Hematopoietic multipotent progenitor cell treated with erythropoietin and hydrocortisone succinate and interleukin-3 and kit ligand, for 4 days (in vitro differentiated cells): ENCODE measurements around the gene ISG20.
A peak's percentile ranks its signal among the peaks of the same experiment; 100 is the strongest.

Experiments used
- DNase-seq: peaks from one replicate; pipeline ENCODE4 v3.0.0-alpha.2; 2015

ISG20 gene

GRCh38 chr15:88638626-88639372, at the start of gene ISG20:
TSS of gene ISG20 (plus strand) at chr15:88639016. CDS start at chr15:88639367, 351 bp downstream.
- peak; percentile 97 for DNase-seq

- no peak for DNase-seq
Measured at GRCh38 chr15:88590759-88591158, 48.1 kb upstream of the ISG20 start.

- DNase-seq: no peak
Measured at GRCh38 chr15:88591384-88591783, 47.4 kb upstream of the ISG20 start.

- no peak for DNase-seq
Measured at GRCh38 chr15:88603885-88604284, 34.9 kb upstream of the ISG20 start.

GRCh38 chr15:88604381-88605188, 34.2 kb upstream of the ISG20 start:
- DNase-seq: no peak

GRCh38 chr15:88605189-88606069, 33.4 kb upstream of the ISG20 start:
- peak; percentile 75 for DNase-seq

- no peak for DNase-seq
Measured at GRCh38 chr15:88606070-88606794, 32.6 kb upstream of the ISG20 start.

GRCh38 chr15:88607951-88608350, 30.9 kb upstream of the ISG20 start:
- no peak for DNase-seq

- no peak for DNase-seq
Measured at GRCh38 chr15:88608607-88609181, 30.1 kb upstream of the ISG20 start.

GRCh38 chr15:88609344-88610090, 29.3 kb upstream of the ISG20 start:
- no peak for DNase-seq

- DNase-seq: peak; percentile 39
Measured at GRCh38 chr15:88610701-88611231, 28.1 kb upstream of the ISG20 start.

- no peak for DNase-seq
Measured at GRCh38 chr15:88612186-88612796, 26.5 kb upstream of the ISG20 start.

GRCh38 chr15:88613074-88613944, 25.5 kb upstream of the ISG20 start:
- no peak for DNase-seq

GRCh38 chr15:88615303-88616107, 23.3 kb upstream of the ISG20 start:
- no peak for DNase-seq

- no peak for DNase-seq
Measured at GRCh38 chr15:88616240-88616639, 22.6 kb upstream of the ISG20 start.

GRCh38 chr15:88617031-88617722, 21.6 kb upstream of the ISG20 start:
- DNase-seq: no peak

GRCh38 chr15:88617790-88618189, 21.0 kb upstream of the ISG20 start:
- DNase-seq: no peak

GRCh38 chr15:88618686-88619085, 20.1 kb upstream of the ISG20 start:
- DNase-seq: no peak
